HG03103 (cell line): ENCODE results near the gene TAF4.
A peak's percentile ranks its signal among the peaks of the same experiment; 100 is the strongest.
"Not testable (repeated sequence)": the region's sequence is repeated elsewhere in the genome, so short reads cannot be mapped to it uniquely, and the experiment has no call there.

Source experiments
- ATAC-seq: cut with Tn5 transposase; IDR thresholded peaks from one replicate; pipeline ENCODE4 v1.9.1; 2021; ENCODE audit warnings: low read depth; ENCODE audit not compliant: unreplicated experiment

TAF4 gene

DNA sequence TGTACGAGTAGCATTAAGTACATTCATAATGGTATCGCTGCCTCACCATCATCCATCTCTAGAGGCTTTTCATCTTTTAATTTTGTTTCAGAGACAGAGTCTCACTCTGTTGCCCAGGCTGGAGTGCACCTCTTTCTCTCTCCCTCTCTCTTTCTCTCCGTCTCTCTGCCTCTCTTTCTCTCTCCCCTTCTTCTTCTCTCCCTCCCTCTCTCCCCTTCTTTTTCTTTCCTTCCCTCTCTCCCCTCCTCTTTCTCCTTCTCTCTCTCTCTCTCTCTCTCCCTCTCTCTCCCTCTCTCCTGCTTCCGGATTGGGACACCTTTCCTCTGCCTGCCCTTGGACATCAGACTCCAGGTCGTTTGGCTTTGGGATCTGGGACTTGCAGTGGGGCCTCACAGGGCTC is 17.6 kb upstream of the TAF4 start:
- no peak for ATAC-seq

DNA sequence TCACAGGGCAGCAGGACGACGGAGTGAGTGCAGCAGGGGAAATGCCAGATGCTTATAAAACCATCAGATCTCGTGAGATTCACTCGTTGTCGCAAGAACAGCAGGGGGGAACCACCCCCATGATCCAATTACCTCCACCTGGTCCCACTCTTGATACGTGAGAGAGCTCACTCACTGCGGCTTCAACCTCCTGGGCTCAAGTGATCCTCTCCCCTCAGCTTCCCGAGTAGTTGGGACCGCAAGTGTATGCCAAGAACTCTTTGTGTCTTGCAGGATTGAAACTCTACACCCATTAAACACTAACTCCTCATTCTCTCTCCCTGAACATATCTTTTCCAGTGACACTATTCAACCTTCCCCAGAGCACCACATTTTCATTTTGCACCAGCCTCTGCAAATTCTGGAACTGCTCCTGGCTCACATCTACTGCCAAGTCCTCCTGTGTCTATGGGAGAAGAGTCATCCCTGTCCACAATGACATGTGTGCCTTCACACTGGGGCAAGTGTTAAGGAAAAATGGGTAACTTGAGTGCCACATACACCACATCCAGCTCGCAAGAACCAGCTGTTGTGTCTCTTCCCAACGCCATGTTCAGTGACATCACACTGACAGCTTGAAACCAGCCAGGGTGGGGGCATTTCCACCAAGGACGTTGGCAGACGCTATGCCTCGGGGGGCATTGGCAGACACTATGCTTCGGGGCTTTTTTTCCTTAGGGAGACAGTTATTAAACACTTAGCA is 14.7 kb upstream of the TAF4 start:
- no peak for ATAC-seq

DNA sequence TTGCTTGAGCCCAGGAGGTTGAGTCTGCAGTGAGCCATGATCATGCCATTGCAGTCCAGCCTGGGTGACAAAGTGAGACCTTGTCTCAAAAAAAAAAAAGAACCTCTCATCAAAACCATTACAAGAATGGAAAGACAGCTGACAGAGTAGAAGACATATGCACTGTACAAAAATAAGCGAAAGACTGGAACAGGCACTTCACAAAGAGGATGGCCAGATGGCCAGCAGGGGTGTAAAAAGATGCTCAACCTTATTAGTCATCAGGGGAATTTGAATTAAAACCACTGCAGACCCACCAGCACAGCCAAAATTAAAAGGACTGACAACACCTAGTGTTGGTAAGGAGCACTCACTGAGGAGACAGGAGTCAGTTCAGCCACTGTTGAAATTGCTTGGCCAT is 13.5 kb upstream of the TAF4 start:
- no peak for ATAC-seq

DNA sequence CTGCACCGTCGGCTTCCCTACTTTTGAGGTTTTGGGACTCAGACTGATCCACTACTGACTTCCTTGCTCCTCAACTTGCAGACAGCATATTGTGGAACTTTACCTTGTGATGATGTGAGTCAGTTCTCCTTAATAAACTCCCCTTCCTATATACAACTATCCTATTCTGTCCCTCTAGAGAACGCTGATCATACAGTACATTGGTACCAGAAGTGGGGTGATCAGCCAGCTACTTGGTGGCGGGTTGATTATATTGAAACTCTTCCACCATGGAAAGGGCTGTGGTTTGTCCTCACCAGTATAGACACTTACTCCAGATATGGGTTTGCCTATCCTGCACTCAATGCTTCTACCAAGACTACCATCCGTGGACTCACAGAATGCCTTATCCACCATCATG is 7.6 kb upstream of the TAF4 start:
- no peak for ATAC-seq

DNA sequence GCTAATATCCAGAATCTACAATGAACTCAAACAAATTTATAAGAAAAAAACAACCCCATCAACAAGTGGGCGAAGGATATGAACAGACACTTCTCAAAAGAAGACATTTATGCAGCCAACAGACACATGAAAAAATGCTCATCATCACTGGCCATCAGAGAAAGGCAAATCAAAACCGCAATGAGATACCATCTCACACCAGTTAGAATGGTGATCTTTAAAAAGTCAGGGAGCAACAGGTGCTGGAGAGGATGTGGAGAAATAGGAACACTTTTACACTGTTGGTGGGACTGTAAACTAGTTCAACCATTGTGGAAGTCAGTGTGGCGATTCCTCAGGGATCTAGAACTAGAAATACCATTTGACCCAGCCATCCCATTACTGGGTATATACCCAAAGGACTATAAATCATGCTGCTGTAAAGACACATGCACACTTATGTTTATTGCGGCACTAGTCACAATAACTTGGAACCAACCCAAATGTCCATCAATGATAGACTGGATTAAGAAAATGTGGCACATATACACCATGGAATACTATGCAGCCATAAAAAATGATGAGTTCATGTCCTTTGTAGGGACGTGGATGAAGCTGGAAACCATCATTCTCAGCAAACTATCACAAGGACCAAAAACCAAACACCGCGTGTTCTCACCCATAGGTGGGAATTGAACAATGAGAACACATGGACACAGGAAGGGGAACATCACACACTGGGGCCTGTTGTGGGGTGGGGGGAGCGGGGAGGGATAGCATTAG is 6.2 kb upstream of the TAF4 start:
- ATAC-seq = not testable (repeated sequence)

DNA sequence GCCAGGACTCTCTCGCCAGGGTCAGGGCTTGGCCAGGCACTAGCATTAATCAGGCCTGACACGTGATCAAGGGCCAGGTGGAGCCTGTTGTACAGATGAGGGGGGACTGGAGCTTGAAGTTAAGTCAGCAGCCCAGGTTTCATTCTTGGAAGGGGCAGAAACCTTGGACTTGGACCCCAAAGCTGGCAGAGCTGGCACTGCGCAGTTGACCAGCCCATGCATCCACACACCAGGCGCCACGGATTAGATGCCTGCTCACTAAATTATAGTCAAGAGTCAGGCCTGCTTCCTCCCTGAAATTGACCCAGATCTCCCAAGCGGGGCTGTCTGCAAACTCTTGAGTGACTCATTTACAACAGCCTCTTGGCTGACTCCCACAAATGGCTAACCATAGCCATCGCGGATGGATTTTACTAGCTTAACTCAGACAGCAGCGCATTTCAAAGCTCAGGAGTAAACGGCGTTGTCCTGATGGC is 4.1 kb upstream of the TAF4 start:
- no peak for ATAC-seq

DNA sequence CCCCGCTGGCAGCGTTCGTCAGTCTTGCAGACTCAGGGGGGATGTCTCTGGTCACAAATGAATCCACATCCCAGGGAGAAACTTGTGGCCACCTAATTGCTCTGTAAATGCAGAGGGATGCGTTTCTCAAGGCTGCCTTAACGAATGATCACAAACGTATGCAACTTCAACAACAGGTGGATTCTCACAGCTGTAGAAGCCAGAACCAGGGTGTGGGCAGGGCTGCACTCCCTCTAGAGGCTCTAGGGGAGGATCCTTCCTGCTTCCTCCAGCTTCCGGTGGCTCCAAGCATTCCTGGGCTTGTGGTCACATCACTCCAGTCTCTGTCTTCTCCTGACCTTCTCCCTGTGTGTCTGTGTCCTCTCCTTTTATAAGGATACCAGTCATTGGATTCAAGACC is 3.3 kb upstream of the TAF4 start:
- ATAC-seq = no peak

DNA sequence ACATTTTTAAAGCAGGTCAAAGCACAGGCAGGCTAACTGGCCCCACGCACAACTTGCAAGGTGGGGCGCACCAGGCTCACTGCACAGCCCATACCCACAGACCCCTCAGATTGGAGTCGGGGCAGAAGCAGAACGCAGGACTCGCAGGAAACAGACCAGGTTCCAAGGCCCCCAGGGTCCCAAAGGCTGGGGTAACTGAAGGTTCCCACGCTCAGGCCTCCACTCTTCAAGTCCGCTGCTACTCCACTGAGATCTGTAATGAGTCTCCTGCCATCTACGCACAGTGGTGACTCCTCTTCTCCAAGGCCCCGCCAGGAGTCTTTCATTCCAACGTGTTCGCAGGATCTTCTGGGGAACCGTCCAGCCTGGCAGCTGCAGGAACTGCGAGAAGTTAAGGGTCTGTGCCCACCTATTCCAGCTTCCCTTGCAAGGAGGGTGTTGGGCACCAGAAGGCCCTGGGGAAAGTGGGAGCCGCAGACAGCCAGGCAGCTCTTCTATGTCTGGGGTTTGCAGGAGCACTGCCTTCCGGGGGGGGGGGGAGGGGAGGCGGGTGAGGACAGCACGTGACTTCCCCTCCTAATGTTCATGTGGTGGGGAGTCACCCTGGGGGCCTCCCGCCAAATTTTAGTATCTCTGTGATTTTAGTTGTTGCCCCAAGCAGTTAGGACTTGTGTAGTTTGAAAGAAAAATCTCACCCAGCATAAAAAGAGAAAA is 2.0 kb upstream of the TAF4 start:
- no peak for ATAC-seq

DNA sequence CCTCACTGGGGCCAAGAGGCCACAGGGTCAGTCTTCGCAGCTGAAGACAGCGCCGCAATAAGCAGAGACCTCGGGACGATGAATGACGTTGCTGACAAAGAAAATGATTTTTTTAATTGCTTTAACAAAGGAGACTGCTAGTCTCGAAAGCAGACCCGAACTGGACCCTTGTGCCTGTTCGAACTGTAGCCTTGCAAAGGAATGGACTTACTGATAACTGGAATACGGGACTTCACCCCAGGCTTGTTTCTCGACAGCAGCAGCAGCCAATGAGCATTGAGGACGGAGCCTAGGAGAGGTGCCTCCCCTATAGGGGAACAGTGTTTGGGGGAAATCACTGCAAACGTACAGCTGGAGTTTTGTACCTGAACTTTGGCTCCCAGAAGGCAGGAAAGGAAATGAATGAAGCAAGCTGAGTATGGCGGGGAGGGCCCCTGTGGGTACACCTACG is 1.3 kb upstream of the TAF4 start:
- no peak for ATAC-seq

DNA sequence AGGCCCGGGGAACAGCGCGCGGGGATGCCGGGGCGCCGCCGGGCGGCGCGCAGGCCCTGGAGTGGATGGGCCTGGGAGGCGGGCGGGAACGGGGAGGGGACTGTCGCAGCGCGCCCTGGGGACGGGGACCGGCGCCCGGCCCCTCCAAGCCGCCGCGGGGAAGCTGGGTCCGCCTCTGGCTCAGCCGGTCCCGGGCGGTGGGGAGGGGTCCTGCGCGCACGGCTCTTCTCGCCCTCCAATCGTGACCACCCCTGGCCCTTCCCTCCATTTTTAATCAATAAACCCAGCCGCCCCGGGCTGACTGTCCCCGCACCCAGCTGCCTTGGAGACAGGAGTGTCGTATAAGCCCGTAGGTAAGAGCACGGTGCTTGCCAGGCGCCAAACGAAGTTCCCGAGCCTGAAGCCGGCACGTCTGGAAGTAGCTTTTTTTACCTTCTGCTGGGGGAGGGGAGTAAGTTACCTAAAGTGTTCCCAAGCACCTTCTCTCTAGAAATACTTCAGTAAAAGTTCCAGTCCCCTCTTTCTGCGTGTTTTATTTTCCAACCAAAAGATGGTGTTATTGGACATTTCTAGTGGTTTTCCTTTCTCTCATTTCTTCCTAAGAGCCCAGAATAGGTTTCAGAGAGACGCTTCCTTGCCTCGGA is 780 bp upstream of the TAF4 start:
- ATAC-seq = peak; percentile 30

DNA sequence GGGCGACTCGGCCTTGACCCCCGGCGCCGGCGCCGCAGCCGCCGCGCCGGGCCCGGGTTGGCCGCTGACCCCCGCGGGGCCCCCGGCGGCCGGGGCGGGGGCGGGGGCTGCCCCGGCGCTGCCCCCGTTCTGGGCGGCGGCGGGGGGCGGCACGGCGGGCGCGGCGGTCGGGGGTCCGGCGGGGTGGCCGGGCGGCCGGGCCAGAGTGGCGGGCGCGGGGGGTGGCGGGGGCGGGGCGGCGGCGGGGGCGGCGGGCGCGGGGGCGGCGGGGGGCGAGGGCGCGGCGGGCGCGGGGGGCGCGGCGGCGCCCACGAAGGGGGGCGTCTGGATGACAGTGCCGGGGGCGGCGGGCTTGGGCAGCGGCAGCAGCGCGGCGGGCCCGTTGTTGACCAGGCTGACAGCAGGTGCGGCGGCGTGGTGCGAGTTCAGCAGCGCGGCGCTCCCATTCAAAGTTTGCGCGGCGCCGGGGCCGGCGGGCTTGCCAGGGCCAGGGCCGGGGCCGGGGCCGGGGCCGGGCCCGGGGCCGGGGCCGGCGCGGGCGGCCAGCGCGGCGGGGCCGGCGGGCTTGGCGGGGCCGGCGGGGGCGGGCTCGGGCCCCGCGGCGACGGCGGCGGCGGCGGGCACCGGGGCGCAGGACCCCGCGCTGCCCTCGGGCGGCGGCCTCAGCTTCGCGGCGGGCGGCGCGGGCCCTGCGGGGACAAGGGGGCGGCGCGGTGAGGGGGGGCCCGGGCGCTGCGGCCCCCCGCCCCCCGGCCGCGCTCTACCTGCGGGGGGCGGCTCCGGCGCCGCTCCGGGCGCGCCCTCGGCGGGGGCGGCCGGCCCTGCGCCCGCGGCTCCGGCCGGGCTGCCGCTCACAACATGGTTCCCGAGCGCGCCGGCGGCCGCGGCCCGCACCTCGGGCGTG is 659 bp downstream of the TAF4 start:
- ATAC-seq = peak; percentile 22

DNA sequence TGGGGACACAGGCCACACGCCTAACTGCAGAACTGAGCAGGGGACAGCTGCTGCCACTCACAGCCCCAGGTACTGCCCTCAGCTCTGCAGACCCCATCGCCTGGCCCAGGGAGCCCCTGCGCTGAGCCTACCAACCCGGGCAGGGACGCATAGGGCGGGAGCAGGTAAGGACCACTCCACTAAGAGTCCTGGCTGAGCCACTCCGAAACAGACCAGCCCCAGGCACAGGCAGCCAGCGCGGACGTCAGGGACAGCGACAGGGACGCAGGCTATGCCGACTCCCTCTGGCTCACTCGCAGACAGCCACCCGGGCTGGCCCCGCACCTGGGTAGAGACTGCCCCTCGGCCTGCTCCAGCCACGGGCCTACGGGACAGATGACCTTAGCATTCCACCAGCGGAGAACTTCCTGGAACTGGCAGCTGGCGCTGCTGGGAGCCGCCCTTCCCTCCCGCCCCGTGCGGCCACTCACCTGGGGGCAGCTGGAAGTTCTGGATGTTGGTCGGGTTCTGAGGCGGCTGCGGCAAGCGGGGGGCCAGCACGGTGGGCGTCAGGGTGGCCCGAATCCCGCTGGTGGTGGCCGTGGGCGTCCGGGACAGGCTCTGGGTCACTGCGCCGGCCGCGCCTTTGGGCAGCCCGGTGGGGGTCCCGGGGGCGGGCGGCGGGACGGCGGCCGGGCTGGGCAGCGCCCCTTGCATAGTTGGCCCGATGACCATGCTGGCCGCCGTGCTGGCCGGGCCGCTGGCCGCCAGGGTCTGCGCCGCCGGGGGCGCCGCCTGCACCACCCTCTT is 1.5 kb downstream of the TAF4 start:
- no peak for ATAC-seq

DNA sequence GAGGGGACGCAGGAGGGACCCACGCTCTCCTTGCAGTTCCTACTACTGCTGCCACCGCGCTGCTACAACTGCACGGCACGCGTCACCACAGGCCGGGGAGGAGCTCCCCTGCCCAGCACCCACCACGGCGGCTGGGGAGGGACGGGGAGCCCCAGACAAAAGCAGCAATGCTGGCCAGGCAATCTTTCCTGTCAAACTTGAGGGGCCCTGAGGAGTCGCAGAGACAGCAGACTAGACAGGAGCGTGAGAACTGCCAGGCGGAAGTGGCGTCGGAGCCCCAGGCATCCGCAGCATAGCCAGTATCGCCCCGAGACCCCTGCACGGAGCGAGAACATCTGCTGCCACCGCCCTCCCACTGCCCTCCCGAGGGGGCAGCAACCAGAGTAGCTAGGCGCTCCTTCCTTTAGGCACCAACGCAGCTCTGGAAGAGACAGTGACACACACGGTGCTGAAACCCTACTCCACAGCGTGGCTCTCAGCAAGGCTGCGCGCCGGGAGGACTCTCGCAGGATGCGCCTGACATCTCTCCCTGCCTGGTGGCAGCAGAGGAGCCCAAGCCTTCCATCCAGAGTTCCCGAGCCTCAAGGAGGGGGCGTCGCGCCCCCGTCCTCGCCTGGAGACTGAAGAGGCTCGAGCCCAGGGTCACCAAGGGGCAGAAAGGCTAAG is 2.2 kb downstream of the TAF4 start:
- ATAC-seq = no peak

DNA sequence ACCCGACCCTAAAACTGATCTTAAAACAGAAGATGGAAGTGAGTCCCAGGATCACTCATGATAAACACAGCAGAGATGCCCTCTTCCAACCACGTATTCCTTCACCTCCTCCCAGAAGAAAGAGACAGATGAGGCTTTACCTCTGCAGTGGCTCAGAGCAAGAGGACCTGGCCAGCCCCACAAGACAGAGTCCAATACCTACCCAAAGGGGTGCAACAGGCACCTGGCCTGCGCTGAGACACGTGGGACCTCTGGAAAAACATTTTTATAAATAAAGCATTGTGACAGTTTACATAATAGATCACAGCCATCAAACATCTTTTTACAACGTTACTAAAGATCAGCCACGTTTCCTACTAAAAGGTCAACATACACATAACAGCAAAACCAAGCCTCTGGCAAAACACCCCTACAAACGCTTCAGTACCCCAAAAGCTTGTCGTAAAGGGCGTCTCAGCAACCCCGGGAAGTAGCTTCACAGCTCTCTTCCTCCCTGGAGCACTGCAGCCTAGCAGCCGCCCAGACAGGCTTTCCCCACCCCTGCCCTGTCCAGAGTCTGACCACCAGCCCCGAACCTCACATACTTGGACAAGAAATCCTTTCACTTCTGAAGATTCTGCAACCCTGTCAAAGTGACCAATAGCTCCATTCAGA is 2.9 kb downstream of the TAF4 start:
- ATAC-seq = no peak

DNA sequence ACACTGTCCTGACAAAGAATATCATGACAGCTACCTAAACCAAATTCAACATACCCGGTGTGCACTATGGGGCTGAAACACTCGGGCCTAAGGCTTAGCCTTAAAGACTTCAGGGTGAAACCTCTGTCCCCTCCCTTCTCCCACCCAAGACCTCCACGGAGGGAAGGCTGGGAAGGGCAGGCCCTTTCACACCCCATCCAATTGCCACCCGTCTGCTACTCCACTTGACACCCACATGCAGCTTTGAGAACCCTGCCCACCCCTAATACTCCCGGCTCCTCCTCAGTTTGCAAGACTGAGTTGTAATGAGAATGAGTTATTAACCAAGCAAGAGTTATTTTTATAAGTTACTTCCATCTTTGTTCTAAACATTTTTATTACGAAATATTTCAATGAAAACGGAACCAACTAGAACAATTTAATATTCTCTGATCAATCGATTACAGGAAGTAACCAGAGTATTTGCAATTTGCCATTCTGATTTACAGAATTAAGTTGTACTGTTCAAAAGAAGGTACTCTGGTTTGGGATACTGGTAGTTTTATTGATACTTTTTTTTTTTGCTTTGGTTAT is 3.7 kb downstream of the TAF4 start:
- no peak for ATAC-seq

DNA sequence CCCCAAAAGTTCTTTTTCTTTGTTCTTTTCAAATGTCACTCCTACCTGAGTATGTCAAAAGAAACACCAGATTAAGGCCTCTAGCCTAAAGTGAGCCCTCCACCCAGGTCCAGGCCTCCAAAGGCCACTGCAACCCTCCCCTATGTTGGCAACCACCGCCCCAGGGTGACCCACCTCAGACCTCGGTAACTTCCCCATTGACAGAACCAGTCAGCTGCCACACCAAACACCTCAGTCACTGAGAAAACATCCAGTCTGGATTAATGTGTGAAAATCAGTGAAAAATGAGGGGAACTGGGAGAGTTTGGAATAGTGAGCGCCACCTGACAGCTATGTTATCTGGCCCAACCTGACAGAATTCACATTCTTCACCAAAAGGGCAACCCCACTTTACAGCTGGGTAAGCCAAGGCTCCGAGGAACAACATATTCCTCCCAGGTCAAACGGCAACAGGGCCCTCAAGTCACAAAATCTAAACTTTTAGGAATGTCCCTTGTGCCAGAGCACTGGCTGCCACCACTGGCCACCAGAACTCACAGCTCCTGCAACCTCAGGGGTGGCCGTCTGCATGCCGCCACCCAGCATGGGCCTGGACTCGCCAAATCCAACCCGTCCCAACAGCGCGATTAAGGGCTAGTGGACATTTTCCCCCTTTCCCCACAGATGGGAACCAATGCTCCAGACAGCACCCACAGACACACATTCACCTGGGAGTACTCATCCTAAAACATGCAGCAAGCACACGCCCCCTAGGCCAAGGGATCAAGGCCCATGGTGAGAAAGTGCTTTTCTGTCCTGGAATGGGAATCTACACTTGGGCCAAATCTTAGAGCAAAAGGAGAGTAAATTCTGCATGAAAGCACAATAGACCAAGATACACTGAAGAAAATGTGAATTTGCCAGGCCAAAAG is 4.8 kb downstream of the TAF4 start:
- ATAC-seq = no peak
